CMK (cell line): ENCODE results near the gene IQCH.

Experiments used
- DNase-seq: peaks from one replicate; pipeline ENCODE4 v3.0.0-alpha.2; 2010; ENCODE audit warnings: low read depth

The IQCH gene

GRCh38 chr15:67504796-67505195 is 250.2 kb downstream of the IQCH start:
- DNase-seq: no peak

GRCh38 chr15:67505675-67506572 is 251.3 kb downstream of the IQCH start:
- DNase-seq: no peak

DNA sequence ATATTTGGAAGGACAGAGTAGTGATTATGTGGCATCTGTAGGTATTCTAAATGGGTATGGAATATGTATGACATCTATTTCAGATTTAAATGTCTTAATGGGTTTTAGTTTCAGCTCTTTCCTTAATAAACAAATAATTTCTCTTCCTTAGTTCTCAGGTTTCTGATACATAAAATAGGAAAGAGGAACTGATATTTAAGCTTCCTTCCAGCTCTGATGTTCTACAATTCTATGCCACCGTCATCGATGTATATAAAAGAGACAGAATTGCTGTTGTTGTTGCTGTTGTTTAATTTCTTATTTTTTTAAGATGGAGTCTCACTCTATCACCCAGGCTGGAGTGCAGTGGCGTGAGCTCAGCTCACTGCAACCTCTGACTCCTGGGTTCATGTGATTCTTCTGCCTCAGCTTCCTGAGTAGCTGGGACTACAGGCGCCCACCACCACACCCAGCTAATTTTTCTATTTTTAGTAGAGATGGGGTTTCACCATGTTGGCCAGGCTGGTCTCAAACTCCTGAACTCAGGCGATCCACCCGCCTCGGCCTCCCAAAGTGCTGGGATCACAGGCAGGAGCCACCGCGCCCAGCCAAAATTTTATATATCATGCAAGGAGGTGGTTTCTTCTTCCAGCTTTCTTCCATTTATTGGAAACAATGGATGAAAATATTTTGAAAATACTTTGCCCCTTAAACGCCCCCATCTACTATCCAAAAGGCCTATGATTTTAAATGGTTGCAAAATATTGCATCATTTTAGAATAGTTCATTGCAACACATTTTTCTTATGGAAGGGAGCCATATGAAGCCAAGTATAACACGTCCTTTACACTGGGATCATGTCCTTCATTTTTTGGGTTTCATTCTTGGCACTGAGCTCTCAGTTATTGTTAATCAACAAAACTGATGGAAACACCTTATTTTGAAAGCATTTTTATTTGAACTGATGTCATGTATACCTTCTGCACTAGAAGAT is 252.5 kb downstream of the IQCH start:
- no peak for DNase-seq

DNA sequence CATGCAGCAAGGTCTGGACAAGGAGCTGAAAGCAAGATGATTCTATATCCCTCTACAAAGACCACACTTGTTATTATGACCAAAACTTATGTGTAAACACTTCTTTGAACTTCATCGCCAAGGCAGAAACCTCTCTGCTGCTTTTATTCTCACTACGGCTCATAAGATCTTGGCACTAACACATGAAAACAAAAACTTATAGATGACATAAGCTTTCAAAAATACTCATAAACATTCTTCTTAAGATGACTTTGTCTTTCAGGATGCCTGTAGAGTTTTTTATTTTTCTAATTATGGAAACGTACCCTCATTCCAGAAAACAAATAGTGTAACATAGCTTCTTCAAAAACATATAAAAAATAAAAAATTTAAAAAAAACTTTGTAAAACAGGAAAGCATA is 253.8 kb downstream of the IQCH start:
- no peak for DNase-seq

GRCh38 chr15:67509918-67510317 is 255.3 kb downstream of the IQCH start:
- DNase-seq: no peak

GRCh38 chr15:67510597-67511190 is 256.1 kb downstream of the IQCH start:
- no peak for DNase-seq

GRCh38 chr15:67511606-67512005 is 257.0 kb downstream of the IQCH start:
- no peak for DNase-seq

- DNase-seq: no peak
Measured at GRCh38 chr15:67512140-67512539, 257.6 kb downstream of the IQCH start.

DNA sequence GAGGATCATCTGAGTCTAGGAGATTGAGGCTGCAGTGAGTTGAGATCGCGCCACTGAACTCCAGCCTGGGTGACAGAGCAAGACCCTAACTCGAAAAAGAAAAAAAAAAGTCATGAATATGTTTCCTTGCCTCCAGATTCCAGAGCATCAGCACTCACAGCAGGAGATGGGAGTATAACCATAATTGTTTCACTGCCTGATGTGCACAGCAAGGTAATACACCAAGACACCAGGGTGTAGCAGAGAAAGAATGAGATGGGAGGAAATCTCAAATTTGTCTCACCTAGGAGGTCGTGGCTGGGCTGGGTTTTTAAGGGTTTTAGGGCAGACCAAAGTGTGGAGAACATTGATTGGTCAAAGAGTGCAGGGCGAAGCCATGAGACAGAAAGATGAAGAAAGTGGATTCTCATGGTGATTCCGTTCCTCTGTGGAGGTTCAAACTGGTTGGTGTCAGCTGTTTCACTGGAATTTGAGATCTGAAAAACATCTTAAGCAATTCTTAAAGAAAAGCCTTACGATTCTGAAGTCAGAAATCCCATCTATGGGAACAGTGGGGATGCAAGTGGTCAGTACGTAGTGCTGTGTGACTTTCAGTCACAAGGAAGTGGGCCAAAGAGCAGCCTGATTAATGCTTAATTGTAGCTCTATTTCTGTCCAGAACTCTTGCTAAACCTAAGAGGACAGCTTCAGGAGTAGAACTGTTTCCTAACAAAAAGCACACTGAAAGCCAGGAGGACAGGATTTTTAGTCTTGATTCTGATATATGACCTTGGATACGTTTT is 258.5 kb downstream of the IQCH start:
- DNase-seq: no peak

DNA sequence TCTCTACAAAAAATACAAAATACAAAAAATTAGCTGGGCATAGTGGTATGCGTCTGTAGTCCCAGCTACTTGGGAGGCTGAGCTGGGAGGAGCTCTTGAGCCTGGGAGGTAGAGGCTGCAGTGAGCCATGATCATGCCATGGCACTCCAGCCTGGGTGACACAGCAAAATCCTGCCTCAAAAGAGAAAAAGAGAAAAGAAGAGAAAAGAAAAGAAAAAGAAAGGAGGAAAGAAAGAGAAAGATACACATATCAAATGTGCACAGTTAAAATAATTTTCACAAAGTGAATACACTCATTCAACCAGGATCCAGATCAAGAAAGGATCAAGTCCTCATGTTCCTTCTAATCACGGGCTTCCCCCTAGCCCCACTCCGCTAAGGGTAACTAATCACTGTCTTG is 260.5 kb downstream of the IQCH start:
- DNase-seq: no peak

DNA sequence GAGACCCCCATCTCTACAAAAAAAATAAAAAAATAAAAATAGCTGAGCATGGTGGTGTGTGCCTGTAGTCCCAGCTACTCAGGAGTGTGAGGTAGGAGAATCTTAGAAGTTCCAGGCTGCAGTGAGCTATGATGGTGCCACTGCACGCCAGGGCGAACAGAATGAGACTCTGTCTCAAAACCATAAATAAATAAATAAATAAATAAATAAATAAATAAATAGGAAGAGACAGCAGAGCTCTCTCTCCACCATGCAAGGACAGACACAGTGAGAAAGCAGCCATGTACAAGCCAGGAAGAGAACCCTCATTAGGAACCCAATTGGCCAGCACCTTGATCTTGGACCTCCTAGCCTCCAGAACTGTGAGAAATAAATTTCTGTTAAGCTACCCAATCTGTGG is 261.0 kb downstream of the IQCH start:
- DNase-seq: no peak

GRCh38 chr15:67520321-67521028 is 265.9 kb downstream of the IQCH start:
- no peak for DNase-seq

GRCh38 chr15:67521029-67521782 is 266.6 kb downstream of the IQCH start, which contains the start of gene C15orf61:
Gene C15orf61, plus strand, starts transcription at chr15:67521131. Its CDS starts 118 bp downstream, at chr15:67521249.
- DNase-seq: no peak

- DNase-seq: no peak
Measured at GRCh38 chr15:67521783-67522568, 267.4 kb downstream of the IQCH start.

- DNase-seq: no peak
Measured at GRCh38 chr15:67523330-67523729, 268.7 kb downstream of the IQCH start.

GRCh38 chr15:67524235-67524634 is 269.6 kb downstream of the IQCH start:
- no peak for DNase-seq

- no peak for DNase-seq
Measured at GRCh38 chr15:67528513-67528912, 273.9 kb downstream of the IQCH start.

- no peak for DNase-seq
Measured at GRCh38 chr15:67531379-67531914, 276.9 kb downstream of the IQCH start.

DNA sequence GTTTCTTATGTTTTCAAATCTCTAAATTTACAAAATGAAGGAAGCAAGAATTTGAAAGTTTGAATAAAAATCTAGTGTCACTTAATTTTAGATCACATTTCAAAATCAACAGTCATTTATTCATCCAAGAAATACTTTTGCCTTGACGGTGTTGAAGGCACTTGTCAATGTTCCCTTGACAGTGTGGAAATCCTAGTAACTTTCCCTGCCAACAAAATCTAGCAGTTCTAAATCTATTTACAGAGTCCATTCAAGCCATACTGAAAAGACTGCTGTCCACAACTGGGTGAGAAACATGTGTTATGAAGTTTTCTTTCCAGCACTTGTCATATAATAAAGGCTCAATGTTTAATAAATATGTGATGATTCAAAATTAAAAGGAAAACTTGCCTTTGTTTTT is 279.3 kb downstream of the IQCH start:
- DNase-seq: no peak
